Chondrocyte (in vitro differentiated cells): ENCODE results near the gene SMARCD3. TPM values are rescaled to one million over a fixed set of nuclear protein-coding genes. Genes with fewer than 3 reads are reported as not detected.
A peak's percentile ranks its signal among the peaks of the same experiment; 100 is the strongest.

Source experiments
- DNase-seq: peaks from one replicate; pipeline ENCODE4 v3.0.0; 2021; ENCODE audit warnings: mixed read lengths, low spot score
- H3K27ac Mint-ChIP-seq: one replicate; pipeline ENCODE4 v1.8.0; 2021; ENCODE audit warnings: mild to moderate bottlenecking, moderate library complexity, mixed read lengths; ENCODE audit not compliant: unreplicated experiment
- H3K27me3 Mint-ChIP-seq: 2 replicates; pipeline ENCODE4 v1.8.0; 2021; ENCODE audit warnings: low read depth, mixed read lengths
- H3K36me3 Mint-ChIP-seq: 2 replicates; pipeline ENCODE4 v1.8.0; 2021; ENCODE audit warnings: low read depth, mixed read lengths
- H3K4me1 Mint-ChIP-seq: 2 replicates; pipeline ENCODE4 v1.8.0; 2021; ENCODE audit warnings: low read depth, mild to moderate bottlenecking, mixed read lengths
- H3K4me3 Mint-ChIP-seq: one replicate; pipeline ENCODE4 v1.8.0; 2021; ENCODE audit warnings: mild to moderate bottlenecking, moderate library complexity, mixed read lengths; ENCODE audit not compliant: unreplicated experiment
- H3K9me3 Mint-ChIP-seq: 2 replicates; pipeline ENCODE4 v1.8.0; 2021; ENCODE audit warnings: low read depth, mixed read lengths
- total RNA-seq: library from RNA; stranded (reverse); gene quantifications from 3 replicates; pipeline ENCODE4 v1.2.1, GENCODE V29; 2021
- TF ChIP-seq, protein P1 (sequence below): fragments of 200-600 bp; sonication (generic); IDR thresholded peaks from 2 replicates; pipeline ENCODE4 v1.5.0; 2021; ENCODE audit warnings: antibody characterized with exemption, mild to moderate bottlenecking, moderate library complexity

The SMARCD3 gene
- total RNA-seq, 1 donor from 2014 or later: 120 TPM

DNA sequence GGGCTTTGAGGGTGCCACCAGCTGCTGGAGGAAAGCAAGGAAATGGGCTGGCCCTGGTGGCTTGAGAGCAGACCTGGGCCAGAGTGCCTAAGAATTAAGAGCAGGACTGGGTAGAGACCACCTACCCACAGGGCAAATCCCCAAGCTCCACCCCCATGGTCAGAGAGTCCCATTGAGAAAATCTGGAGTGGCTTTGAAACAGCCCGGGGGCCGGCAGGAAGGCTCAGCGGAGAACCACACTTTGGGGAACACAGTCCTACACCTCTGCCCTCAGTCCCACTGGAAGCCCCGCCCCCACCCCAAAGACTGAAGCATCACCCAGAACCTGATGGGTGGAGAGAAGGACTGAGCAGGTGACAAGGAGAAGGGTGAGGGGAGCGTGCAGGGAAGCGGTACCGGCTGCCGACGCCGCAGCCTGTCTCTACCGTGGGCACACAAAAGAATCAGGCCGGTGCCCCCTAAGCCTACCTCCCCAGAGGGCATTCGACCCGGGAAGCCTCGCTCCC lies 3.6 kb downstream of the SMARCD3 start:
- Mint-ChIP-seq H3K36me3 (peaks cover 15% of the 10 kb centered on the region), H3K9me3 (no peaks in the 10 kb centered on the region), H3K27ac (no peak overlapping the region), H3K27me3 (no peaks in the 10 kb centered on the region), H3K4me1 (peaks cover 54% of the 10 kb centered on the region), H3K4me3 (peak overlapping the region; percentile 49)
- TF ChIP-seq, protein P1, sequence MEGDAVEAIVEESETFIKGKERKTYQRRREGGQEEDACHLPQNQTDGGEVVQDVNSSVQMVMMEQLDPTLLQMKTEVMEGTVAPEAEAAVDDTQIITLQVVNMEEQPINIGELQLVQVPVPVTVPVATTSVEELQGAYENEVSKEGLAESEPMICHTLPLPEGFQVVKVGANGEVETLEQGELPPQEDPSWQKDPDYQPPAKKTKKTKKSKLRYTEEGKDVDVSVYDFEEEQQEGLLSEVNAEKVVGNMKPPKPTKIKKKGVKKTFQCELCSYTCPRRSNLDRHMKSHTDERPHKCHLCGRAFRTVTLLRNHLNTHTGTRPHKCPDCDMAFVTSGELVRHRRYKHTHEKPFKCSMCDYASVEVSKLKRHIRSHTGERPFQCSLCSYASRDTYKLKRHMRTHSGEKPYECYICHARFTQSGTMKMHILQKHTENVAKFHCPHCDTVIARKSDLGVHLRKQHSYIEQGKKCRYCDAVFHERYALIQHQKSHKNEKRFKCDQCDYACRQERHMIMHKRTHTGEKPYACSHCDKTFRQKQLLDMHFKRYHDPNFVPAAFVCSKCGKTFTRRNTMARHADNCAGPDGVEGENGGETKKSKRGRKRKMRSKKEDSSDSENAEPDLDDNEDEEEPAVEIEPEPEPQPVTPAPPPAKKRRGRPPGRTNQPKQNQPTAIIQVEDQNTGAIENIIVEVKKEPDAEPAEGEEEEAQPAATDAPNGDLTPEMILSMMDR: no peak
- DNase-seq: no peak

DNA sequence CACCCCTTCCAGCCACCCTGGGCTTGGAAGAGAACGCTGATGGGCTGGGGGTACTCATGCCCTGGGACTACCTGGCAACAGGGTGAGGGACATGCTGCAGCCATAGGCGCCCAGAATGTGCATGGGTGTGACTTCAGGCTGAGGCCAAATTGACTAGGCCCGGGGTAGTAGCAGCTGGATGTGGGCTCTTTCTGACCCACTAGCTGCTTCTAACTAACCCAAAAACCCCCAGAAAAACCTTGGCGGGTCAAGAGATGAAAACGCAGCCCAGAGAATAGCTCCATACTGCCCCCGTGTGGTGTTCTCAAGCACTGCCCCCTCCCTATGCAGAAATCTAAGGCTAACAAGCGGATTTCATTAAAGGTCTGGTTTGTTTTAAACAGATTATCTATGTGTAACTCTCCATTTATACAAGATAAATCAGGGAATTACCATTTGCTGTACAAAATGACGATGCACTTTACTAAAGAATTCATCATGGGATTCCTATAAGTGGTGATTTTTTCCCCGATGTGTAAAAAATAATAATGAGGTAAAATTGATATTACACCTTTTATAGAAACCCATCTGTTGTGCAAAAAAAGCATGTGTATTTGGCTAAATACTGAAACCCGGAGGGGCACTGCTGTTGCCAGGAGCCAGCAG lies 4.2 kb downstream of the SMARCD3 start:
- no peak for DNase-seq
- no peaks in the 10 kb centered on the region for H3K9me3 Mint-ChIP-seq
- H3K36me3 Mint-ChIP-seq: peaks cover 18% of the 10 kb centered on the region
- TF ChIP-seq, protein P1: peak; percentile 90
- H3K27me3 Mint-ChIP-seq: no peaks in the 10 kb centered on the region
- peaks cover 48% of the 10 kb centered on the region for H3K4me1 Mint-ChIP-seq
- peak overlapping the region; percentile 66 for H3K27ac Mint-ChIP-seq
- H3K4me3 Mint-ChIP-seq: peak overlapping the region; percentile 49

DNA sequence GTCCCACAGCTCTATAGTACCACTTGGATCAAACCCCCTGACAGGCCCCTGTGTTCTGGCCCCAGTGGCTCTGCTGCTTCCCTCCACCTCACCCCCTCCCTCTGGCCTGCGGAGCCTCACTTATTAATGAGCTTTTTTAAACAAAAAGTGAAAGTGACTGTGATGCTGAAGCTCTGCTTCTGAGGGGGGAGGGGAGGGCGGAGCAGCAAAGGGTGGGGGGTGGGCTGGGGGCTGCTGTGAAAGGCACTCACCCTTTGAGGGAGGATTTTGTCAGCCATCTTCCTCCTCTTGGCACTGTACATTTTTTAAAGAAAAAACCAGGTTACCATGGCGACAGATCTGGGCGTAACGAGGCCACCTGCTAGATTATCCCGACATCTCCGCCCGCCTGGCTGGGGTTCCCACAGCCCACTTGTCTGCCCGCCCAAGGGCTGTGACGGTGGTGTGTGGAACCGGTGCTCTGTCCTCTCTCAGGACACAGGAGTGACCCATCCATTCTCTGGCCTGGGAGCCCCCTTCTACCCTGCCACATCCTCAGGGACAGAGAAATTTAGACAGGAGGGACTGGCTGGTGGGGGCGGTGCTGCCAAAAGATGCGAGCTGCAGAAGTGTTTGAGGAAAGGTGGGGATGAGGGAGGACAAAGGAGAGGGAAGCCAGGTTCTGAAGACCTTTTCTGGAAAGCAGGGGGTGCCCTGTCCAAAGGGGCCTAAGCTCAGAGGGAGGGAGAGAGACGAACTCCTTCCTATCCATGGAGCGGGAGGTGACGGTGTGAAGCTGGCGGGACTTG lies 4.9 kb downstream of the SMARCD3 start:
- no peak for DNase-seq
- Mint-ChIP-seq H3K9me3 (no peaks in the 10 kb centered on the region), H3K4me1 (peaks cover 46% of the 10 kb centered on the region), H3K27me3 (no peaks in the 10 kb centered on the region), H3K27ac (peak overlapping the region; percentile 66), H3K36me3 (peaks cover 23% of the 10 kb centered on the region), H3K4me3 (no peak overlapping the region)
- TF ChIP-seq, protein P1: no peak

DNA sequence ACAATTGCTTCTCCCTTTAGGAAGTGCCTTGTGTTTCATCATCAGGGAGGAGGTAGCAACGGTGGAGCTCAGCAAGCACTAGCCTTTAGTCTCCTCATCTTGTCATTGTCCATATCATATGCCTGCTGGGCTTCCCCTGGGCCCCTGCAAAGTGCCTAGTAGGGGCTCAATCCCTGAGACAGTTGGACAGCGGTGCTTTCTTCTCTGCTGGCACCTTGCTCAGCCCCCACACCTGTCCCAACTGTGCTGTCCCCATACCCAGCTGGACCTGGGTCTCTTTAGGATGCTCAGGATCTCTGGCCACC lies 5.5 kb downstream of the SMARCD3 start:
- no peak for DNase-seq
- no peaks in the 10 kb centered on the region for H3K27me3 Mint-ChIP-seq

More for the DNA sequence above, 5.5 kb downstream of the SMARCD3 start:
- Mint-ChIP-seq H3K4me1 (peaks cover 44% of the 10 kb centered on the region), H3K36me3 (peaks cover 21% of the 10 kb centered on the region), H3K4me3 (no peak overlapping the region), H3K27ac (peak overlapping the region; percentile 27), H3K9me3 (no peaks in the 10 kb centered on the region)
- TF ChIP-seq, protein P1: no peak
